Right lung (tissue), 5 donors: ENCODE results near the gene MCCC2. TPM values are rescaled to one million over a fixed set of nuclear protein-coding genes. Genes with fewer than 3 reads are reported as not detected.
"Not testable (repeated sequence)": the region's sequence is repeated elsewhere in the genome, so short reads cannot be mapped to it uniquely, and the experiment has no call there.

Experiments used
- DNase-seq, 2 donors: peaks; one replicate each; pipeline ENCODE4 v3.0.0-alpha.2; 2013
- polyA plus RNA-seq, 5 donors: library from polyadenylated mRNA; unstranded; fragments of 120-200 nt; gene quantifications; one replicate each; pipeline versions ENCODE4 v1.2.1 to v1.2.3, GENCODE V29; 2013; ENCODE audit warnings: inconsistent platforms in 1 of 5, low replicate concordance in 1 of 5; ENCODE audit not compliant: insufficient read length in 5 of 5, insufficient read depth in 1 of 5

The MCCC2 gene
- polyA plus RNA-seq, 5 donors = 35.4 to 47.9 (median 44.6) TPM

DNA sequence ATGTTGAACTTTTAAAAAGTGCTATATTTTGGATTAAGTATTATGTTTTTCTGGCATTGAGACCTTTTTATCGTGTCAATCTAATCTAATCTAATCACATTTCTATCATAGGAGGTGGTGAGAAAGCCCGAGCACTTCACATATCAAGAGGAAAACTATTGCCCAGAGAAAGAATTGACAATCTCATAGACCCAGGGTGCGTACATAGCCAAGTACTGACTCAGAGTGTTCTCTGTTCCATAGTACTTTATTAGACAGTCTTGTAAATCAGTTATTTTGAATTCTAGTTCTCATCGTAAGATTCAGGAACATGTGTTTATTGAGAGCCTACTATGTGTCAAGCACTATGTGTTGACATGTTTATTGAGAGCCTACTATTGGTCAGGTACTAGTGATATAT, 9.0 kb downstream of the MCCC2 start:
- DNase-seq = no peak

- no peak for DNase-seq
Measured at GRCh38 chr5:71597001-71597400, 9.9 kb downstream of the MCCC2 start.

- DNase-seq = no peak
Measured at GRCh38 chr5:71600783-71601182, 13.6 kb downstream of the MCCC2 start.

GRCh38 chr5:71601222-71602026, 14.3 kb downstream of the MCCC2 start:
- DNase-seq = peak; percentile 18 to 26

GRCh38 chr5:71609916-71610315, 22.8 kb downstream of the MCCC2 start:
- not testable (repeated sequence) for DNase-seq

DNA sequence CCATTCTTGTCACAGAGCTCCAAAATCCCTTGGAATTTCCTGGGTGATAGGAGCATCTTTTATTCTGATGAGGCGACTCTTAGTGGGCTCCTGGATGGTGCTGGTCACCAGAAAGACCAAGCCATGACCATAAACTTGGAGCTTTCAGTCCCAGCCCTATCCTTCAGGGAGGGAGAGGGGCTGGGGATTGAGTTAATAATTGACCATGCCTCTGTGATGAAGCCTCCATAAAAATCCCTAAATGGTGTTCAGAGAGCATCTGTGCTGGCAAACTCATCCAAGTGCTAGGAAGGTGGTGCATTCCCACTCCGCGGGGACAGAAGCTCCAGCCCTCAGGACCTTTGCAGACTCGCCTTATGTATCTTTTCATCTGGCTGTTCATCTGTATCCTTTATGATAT, 28.7 kb downstream of the MCCC2 start:
- DNase-seq = no peak

DNA sequence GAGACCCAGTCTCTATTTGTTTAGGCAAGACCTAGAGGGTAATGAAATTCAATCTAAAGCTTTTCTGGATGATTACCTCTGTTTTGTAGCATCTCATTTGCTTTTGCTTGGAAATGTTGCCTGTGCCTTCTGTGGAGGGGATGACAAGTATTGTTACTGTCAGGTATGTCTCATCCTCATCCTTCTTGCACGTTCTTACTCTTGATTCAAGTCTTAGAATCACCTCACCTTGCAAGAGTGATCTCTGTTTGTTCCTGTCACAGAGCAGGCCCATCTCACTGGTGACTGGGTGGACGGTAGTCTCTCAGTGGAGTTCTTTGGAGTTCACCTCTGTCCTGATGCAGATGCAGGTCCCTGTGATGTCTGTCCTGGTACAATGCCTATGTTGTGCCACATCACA, 33.5 kb downstream of the MCCC2 start:
- DNase-seq = no peak

DNA sequence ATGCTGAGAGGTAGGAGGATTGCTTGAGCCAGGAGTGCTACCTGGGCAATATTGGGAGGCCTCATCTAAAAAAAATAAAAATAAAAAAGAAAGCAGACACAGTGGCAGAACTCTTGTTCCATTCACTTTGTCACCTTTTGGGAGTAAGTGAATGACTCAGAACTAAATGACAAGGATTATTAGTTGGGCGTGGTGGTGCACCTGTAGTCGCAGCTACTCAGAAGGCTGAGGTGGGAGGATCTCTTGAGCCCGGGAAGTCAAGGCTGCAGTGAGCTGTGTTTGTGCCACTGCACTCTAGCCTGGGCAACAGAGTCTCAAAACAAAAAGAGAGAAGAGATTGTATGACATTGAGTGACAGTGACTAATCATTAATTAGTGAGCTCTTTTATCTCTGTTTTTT, 34.1 kb downstream of the MCCC2 start:
- no peak for DNase-seq

GRCh38 chr5:71621741-71622140, 34.6 kb downstream of the MCCC2 start:
- DNase-seq = no peak

GRCh38 chr5:71623221-71623794, 36.2 kb downstream of the MCCC2 start:
- no peak for DNase-seq

GRCh38 chr5:71629950-71630349, 42.8 kb downstream of the MCCC2 start:
- DNase-seq = no peak

- DNase-seq = no peak
Measured at GRCh38 chr5:71631070-71631469, 43.9 kb downstream of the MCCC2 start.

DNA sequence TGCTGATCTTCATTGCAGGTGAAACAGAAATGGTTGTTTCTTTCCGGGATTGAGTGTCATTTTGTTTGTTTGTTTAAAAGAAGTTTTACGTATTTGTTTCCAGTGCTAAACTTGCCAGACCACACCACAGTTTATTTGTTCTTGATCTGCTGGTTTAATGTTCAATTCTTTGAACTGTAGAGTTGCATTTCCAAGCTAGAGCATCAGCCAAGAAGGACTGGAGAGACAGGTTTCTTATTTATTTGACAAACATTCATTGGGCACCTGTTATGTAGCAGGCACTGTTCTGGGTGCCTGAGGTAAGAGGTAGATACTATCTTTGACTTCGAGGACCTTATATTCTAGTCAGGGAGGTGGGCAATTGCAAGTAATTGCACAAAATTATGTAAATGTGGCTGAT, 45.0 kb downstream of the MCCC2 start:
- no peak for DNase-seq

GRCh38 chr5:71633255-71634155, 46.4 kb downstream of the MCCC2 start:
- no peak for DNase-seq

DNA sequence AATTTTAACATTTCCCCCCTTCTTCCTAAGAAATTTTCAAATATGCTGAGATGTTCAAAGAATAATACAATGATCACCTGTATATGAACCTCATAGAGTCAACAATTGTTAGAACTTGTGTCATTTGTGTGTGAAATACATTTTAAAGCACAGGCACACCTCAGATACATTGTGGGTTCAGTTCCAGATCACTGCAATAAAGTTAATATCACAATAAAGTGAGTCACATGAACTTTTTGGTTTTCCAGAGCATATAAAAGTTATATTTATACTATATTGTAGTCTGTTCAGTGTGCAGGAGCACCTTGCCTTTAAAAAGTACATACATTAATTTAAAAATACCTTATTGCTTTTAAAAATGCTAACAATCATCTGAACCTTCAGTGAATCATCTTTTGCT, 50.0 kb downstream of the MCCC2 start:
- DNase-seq = no peak

DNA sequence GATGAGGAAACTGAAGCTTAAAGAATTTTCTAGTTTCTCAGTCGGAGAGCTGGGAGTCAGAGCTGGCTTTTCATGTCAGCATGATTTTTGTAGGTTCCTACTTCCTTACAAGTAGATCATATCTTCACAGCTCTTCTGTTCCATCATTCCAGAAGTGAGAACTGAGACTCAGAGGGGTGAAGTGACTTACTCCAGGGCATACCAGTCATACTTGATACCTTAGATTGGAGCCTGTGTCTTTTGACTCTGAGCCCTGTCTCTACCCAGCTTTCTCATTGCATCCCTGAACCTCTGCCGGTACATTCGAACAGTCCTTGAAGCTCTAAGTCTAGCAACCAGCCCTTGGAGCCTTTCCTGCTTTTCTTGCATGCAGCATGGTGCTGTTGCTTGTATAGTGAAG, 53.3 kb downstream of the MCCC2 start:
- DNase-seq = no peak

GRCh38 chr5:71645030-71645429, 57.9 kb downstream of the MCCC2 start:
- DNase-seq = no peak

GRCh38 chr5:71650940-71651339, 63.8 kb downstream of the MCCC2 start:
- DNase-seq = not testable (repeated sequence)

GRCh38 chr5:71651579-71651978, 64.4 kb downstream of the MCCC2 start:
- DNase-seq = no peak

DNA sequence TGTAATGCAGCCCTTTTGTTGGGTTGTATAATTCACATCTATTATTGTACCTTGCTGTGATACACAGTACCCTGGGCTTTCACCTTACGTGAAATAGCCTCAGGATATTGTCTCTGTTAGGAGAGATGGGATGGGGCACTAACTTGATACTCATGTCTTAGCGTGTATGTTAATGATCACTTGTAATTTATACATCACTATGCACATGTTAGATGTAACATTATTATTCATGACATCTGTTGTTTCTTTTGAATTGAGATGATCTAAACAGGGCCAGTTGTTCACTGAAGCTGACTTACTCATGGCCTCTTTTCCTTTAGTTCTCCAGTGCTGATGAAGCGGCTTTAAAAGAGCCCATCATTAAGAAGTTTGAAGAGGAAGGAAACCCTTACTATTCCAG, 65.2 kb downstream of the MCCC2 start:
- DNase-seq = no peak

DNA sequence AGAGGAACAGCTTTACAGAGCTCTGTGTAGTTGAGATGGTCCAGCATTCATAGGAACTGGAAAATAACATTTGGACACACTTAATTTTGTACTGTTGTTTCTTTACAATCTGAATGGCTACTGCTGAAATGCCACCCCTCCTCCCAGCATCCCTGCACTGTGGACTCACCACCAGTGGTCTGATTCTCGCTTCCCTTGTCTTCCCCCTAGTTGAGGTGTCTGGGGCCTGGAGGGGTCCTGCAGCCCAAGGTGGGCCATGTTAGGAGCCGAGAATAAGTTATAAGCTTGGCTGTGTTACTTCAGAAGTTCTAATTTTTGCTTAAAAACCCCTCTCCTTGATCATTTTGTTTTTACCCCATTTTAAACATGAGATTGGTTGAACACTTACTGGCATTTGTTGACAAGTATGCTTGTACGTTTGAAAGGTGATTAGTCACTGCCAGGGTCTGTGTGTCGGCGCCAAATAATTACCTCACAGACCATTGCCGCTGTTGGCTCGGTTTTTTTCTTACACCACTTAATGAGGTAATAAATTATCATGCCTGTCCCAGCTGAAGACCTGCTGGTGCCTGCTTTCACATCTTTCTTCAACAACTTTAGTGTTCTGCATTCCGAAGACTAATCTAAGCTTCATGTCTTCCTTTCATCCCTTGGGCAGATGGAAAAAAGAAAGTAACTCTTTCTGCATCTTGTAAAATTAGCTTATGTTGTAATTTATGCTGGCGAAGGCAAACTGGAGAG, 65.8 kb downstream of the MCCC2 start:
- DNase-seq = no peak
